Measurements from ENCODE around the gene MRGPRE. TPM values are rescaled to one million over a fixed set of nuclear protein-coding genes. Genes with fewer than 3 reads are reported as not detected.

Gene MRGPRE
- total RNA-seq, 1 donor from 2014 or later, result 0.36 TPM

DNA sequence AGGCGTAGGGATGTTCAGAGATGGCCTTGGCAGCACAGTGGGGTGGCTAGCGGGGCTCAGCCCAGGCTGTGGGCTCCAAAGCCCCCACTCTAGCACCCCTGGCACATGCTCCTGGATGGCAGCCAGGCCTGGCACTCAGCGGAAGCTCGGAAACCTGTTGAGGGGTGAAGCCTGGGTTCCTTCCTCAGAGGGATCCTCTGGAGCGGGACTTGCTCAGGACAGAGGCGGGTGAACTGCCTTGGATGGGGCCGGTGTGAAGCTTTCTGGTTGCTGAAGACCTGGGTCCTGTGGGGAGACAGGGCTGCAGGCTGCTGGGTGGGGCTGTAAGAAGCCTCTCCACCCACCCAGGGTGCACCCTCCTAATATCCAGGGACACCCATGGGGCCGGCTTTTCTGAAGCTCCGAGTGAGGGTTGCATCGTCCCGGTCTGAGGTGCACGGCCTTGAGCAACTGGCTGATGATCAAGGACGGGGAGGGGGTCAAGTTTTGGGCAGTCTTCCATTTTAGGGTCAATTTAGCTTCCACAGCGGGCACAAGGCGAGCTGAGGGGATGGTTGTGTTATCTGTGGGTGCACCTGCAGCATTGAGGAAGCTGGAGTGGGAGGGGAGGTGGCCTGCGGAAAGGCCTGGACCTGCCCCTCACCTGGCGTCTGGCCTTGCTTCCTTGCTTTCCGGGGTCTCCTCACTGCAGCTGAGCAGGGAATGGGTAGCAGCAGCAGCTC is 5.2 kb downstream of the MRGPRE start:
- Histone ChIP-seq H3K27me3 (ENCODE audit: low read depth) (peaks cover 78% of the 10 kb centered on the region), H3K36me3 (no peaks in the 10 kb centered on the region), H3K4me1 (peaks cover 4% of the 10 kb centered on the region), H3K9me3 (replicated peaks) (no peaks in the 10 kb centered on the region), H3K4me3 (no peak overlapping the region), H3K27ac (replicated peaks) (no peak overlapping the region)
- TF ChIP-seq, protein P1, sequence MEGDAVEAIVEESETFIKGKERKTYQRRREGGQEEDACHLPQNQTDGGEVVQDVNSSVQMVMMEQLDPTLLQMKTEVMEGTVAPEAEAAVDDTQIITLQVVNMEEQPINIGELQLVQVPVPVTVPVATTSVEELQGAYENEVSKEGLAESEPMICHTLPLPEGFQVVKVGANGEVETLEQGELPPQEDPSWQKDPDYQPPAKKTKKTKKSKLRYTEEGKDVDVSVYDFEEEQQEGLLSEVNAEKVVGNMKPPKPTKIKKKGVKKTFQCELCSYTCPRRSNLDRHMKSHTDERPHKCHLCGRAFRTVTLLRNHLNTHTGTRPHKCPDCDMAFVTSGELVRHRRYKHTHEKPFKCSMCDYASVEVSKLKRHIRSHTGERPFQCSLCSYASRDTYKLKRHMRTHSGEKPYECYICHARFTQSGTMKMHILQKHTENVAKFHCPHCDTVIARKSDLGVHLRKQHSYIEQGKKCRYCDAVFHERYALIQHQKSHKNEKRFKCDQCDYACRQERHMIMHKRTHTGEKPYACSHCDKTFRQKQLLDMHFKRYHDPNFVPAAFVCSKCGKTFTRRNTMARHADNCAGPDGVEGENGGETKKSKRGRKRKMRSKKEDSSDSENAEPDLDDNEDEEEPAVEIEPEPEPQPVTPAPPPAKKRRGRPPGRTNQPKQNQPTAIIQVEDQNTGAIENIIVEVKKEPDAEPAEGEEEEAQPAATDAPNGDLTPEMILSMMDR (IDR thresholded peaks at IDR 0.05; ENCODE audit: borderline replicate concordance), result no peak
- intact Hi-C loops (cut with micrococcal nuclease), result no loop called here
- DNase-seq, result no peak

DNA sequence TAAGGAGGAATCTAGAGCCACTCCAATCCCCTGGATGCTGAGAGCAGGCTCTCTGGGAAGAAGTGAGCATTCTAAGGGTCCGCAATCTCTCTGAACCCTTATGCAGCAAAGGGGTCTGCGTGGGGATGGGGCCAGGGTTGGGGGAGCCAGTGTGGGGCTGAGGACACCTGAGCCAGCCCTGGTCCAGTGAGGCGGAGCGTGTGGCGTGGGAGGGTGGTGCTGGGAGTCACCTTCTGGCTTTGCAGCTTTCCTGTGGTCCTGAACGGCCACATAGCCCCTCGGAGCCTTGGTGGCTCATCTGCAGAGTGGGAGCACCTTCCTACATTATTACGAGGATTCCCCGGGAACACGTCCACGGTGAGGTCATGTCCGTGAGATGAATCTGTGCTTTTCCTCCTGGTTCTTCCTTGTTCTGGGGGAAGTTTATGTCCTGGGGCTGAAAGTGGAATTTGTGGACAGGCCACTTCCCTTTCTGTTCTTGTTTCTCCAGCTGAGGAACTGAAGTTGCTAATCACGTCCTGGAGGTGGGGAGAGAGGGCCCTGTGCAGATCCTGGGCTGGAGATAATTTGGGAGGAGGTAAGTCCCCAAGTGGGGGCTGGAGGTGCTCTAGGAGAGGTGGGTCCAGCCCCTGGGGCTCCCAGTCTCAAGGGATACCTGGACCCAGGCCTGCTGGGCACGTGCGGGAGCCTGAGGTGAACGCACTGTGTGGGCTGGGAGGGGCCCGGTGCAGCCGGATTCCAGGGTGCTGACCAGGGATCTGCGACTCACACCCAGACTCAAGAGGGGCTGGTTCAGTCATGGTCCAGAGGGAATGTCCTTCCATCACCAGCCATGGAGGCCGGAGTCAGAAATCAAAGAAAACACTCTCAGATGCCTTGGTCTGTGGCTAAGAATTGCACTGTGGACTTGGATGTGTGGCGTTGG is 6.1 kb downstream of the MRGPRE start:
- Histone ChIP-seq H3K36me3 (no peaks in the 10 kb centered on the region), H3K4me3 (no peak overlapping the region), H3K27me3 (ENCODE audit: low read depth) (peaks cover 80% of the 10 kb centered on the region), H3K9me3 (replicated peaks) (no peaks in the 10 kb centered on the region), H3K27ac (replicated peaks) (no peak overlapping the region), H3K4me1 (no peaks in the 10 kb centered on the region)
- intact Hi-C loops (cut with micrococcal nuclease), result no loop called here
- no peak for DNase-seq
- TF ChIP-seq, protein P1 (IDR thresholded peaks at IDR 0.05; ENCODE audit: borderline replicate concordance), result no peak

DNA sequence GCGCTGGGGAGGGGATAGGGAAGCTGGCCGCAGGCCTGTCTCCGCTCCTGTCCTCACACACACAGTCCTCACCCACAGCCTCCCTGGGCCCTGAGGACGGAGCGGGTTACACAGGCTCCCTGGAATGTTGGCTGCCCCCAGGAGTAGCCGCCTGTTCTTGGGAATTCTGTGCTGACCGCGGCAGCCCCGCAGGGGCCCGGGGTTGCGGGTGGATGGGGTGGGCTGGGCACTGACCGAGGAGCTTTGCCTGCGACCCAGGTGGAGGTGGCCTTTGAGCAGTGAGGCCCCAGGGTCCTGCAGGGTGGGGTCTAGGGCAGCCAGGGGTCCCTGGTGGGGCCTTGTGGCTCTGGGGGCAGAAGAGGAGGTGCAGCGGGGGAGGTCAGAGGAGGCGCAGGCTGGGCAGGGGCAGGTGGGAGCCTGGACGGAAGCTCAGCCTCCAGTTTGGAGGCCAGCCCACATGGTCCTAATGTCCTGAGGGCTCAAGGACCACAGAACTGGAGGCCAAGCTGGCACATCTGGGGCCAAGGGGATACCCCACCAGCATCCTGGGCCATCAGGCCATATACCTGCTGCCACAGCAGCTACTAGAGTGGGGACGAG is 7.0 kb downstream of the MRGPRE start:
- H3K4me1 ChIP-seq, result peaks cover 5% of the 10 kb centered on the region
- DNase-seq, result no peak
- peaks cover 80% of the 10 kb centered on the region for H3K27me3 ChIP-seq (ENCODE audit: low read depth)
- no peak overlapping the region for H3K27ac ChIP-seq (replicated peaks)
- no peaks in the 10 kb centered on the region for H3K9me3 ChIP-seq (replicated peaks)
- TF ChIP-seq, protein P1 (IDR thresholded peaks at IDR 0.05; ENCODE audit: borderline replicate concordance), result no peak
- no peaks in the 10 kb centered on the region for H3K36me3 ChIP-seq
- H3K4me3 ChIP-seq, result no peak overlapping the region
- intact Hi-C loops (cut with micrococcal nuclease), result no loop called here

DNA sequence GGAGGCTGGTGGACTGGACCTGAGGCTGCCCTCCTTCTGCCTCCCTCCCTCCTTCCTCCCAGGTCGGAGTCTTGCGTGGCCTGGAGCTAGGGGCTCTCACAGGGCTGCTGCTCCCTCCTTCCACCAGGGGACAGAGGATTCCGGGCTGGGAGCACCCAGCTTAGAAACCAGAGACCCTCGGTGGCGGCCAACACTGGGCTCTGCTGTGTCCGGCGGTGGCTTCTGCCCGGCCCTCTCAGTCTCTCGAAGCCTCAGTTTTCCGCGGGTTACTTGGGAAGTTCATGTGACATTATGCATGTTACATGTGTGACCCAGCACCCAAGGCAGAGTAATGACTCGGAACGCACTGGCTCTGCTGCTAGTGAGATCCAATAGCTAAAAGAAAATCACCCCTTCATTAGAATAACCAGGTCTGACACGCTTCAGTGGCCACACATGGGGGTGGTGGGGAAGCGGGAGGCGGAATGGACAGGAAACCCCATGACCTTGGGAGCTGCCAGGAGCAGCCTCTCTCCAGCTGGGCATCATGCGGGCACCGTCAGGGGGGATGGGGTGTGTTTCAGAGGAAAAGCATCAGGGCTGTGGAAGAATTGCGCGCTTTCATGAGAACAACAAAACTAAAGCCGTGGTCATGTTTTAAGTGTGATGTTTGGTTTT is 7.7 kb downstream of the MRGPRE start:
- intact Hi-C loops (cut with micrococcal nuclease), result no loop called here
- TF ChIP-seq, protein P1 (IDR thresholded peaks at IDR 0.05; ENCODE audit: borderline replicate concordance), result no peak
- no peak for DNase-seq
- peaks cover 5% of the 10 kb centered on the region for H3K4me1 ChIP-seq
- no peak overlapping the region for H3K27ac ChIP-seq (replicated peaks)
- no peak overlapping the region for H3K4me3 ChIP-seq
- no peaks in the 10 kb centered on the region for H3K36me3 ChIP-seq
- no peaks in the 10 kb centered on the region for H3K9me3 ChIP-seq (replicated peaks)
- peaks cover 80% of the 10 kb centered on the region for H3K27me3 ChIP-seq (ENCODE audit: low read depth)

DNA sequence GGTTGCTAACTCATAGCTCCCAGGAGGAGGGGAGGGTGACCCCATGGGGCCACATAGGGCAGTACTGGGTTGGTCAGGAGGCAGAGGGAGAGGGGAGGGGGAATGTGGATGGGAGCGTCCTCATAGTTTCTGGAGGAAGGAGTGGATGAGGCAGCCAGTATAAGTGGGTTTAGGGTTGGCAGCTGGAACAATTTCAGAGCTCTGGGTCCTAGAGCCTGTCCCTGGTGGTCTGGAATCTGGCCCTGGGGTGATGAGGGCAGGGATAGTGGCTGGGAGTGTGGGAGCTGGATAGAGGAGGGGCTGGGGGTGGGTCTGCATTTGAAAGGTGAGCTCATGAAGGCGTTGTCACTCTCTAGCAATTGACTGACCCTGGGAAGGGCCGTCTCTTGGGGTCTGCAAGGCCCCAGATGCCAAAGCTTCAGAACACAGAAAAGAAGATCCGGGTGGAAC is 8.3 kb downstream of the MRGPRE start:
- TF ChIP-seq, protein P1 (IDR thresholded peaks at IDR 0.05; ENCODE audit: borderline replicate concordance), result no peak
- Histone ChIP-seq H3K36me3 (no peaks in the 10 kb centered on the region), H3K4me3 (no peak overlapping the region), H3K27me3 (ENCODE audit: low read depth) (peaks cover 81% of the 10 kb centered on the region), H3K27ac (replicated peaks) (no peak overlapping the region), H3K4me1 (peaks cover 5% of the 10 kb centered on the region), H3K9me3 (replicated peaks) (no peaks in the 10 kb centered on the region)
- intact Hi-C loops (cut with micrococcal nuclease), result no loop called here
- no peak for DNase-seq
